ENCODE results near the gene ST3GAL3. TPM values are rescaled to one million over a fixed set of nuclear protein-coding genes. Genes with fewer than 3 reads are reported as not detected.

Gene ST3GAL3
- total RNA-seq, 6 experiments from 2014 or later: 6.4 to 14.2 (median 12.0) TPM

DNA sequence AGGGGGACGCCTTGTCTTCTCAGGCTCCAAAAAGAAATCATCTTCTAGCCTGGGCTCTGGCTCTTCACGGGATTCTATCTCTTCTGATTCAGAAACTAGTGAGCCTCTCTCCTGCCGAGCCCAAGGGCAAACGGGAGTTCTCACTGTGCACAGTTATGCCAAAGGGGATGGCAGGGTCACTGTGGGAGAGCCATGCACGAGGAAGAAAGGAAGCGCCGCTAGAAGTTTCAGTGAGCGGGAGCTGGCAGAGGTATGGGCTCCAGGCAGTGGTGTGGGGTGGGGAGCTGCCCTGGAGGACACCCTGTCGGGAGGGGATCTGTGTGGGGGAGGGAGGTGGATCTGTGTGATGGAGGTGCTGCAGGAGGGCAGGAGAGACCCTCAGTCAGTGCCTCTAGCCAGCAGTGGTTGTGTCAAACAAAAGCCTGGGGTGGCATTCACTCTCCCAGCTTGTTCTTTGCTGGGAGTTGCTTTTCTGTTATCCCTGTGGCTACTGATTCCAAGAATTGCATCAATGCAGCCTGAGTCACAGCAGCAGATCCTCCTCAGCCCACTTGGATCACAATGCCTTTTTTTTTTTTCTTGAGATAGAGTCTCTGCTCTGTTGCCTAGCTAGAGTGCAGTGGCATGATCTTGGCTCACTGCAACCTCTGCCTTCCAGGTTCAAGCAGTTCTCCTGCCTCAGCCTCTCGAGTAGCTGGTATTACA is 35.6 kb upstream of the ST3GAL3 start:
- peaks cover 0 to 84% (median 39%) of the 10 kb centered on the region in 4 donors for H3K36me3 ChIP-seq
- WGBS (ENCODE audit: insufficient coverage, low coverage, low lambda C conversion rate, missing lambda C conversion rate): 78% methylated on average over 9 of the region's 10 CpGs
- no peak for ATAC-seq
- no peak for DNase-seq
- no peak overlapping the region for H3K27ac ChIP-seq
- H3K9me3 ChIP-seq: no peaks in the 10 kb centered on the region
- H3K27me3 ChIP-seq: no peaks in the 10 kb centered on the region
- intact Hi-C loops (cut with DNase I): no loop called here
- H3K4me3 ChIP-seq: no peak overlapping the region
- no peaks in the 10 kb centered on the region for H3K4me1 ChIP-seq
- TF ChIP-seq POLR2A (IDR thresholded peaks at IDR 0.05): no peak
- TF ChIP-seq, protein P1, sequence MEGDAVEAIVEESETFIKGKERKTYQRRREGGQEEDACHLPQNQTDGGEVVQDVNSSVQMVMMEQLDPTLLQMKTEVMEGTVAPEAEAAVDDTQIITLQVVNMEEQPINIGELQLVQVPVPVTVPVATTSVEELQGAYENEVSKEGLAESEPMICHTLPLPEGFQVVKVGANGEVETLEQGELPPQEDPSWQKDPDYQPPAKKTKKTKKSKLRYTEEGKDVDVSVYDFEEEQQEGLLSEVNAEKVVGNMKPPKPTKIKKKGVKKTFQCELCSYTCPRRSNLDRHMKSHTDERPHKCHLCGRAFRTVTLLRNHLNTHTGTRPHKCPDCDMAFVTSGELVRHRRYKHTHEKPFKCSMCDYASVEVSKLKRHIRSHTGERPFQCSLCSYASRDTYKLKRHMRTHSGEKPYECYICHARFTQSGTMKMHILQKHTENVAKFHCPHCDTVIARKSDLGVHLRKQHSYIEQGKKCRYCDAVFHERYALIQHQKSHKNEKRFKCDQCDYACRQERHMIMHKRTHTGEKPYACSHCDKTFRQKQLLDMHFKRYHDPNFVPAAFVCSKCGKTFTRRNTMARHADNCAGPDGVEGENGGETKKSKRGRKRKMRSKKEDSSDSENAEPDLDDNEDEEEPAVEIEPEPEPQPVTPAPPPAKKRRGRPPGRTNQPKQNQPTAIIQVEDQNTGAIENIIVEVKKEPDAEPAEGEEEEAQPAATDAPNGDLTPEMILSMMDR (IDR thresholded peaks at IDR 0.05): no peak

DNA sequence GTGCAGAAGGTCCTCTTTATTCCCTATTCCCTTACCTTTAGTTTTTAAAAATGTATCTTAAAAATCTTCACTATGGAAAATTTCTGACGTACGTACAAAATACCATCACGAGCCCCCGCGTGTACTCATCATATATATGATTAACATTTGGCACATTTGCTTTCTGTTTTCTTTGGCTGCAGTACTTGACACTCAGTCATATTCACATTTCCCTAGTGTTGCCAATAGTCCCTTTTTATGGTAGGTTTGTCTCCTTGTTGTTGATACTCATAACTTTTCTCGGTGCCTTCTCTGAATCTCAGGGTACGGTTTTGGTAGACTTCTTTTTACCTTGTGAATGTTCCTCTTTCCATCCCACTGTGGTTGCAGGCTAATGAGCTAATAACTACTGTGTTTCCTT is 34.1 kb upstream of the ST3GAL3 start:
- Histone ChIP-seq H3K36me3 (peaks cover 0 to 69% (median 32%) of the 10 kb centered on the region in 4 donors), H3K9me3 (no peaks in the 10 kb centered on the region), H3K27me3 (no peaks in the 10 kb centered on the region), H3K27ac (no peak overlapping the region), H3K4me3 (no peak overlapping the region), H3K4me1 (no peaks in the 10 kb centered on the region)
- no peak for DNase-seq
- ATAC-seq: no peak
- WGBS (ENCODE audit: insufficient coverage, low coverage, low lambda C conversion rate, missing lambda C conversion rate): 84% methylated on average over 6 of the region's 7 CpGs
- TF ChIP-seq, protein P1 (IDR thresholded peaks at IDR 0.05): no peak
- no peak for TF ChIP-seq POLR2A (IDR thresholded peaks at IDR 0.05)
- intact Hi-C loops (cut with DNase I): no loop called here

DNA sequence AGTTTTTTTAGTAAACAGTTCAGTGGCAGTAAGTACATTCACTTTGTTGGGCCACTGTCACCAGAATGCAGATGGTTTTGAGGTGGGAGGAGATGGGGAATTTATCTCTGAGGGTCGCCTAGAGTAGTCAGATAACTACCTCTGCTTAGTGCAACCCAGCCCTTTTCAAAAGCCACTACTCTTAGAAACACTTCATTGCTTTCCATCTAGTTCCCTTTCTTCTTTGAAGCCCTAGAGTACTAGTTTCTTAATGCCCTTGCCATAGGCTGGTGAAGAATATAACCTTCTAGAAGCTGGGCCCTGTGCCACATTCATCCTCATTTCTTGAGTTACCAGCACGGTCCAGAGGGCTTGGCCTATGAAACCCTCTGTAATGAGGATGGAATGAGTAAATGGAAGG is 28.4 kb upstream of the ST3GAL3 start:
- intact Hi-C loops (cut with DNase I): no loop called here
- Histone ChIP-seq H3K27ac (no peak overlapping the region), H3K9me3 (no peaks in the 10 kb centered on the region), H3K4me3 (no peak overlapping the region), H3K36me3 (peaks cover 0 to 36% (median 6%) of the 10 kb centered on the region in 4 donors), H3K4me1 (no peaks in the 10 kb centered on the region), H3K27me3 (no peaks in the 10 kb centered on the region)
- DNase-seq (no peak), ATAC-seq (no peak)
- no peak for TF ChIP-seq POLR2A (IDR thresholded peaks at IDR 0.05)
- TF ChIP-seq, protein P1 (IDR thresholded peaks at IDR 0.05): no peak
- WGBS (ENCODE audit: insufficient coverage, low coverage, low lambda C conversion rate, missing lambda C conversion rate): 85% methylated on average over 2 of the region's 2 CpGs

DNA sequence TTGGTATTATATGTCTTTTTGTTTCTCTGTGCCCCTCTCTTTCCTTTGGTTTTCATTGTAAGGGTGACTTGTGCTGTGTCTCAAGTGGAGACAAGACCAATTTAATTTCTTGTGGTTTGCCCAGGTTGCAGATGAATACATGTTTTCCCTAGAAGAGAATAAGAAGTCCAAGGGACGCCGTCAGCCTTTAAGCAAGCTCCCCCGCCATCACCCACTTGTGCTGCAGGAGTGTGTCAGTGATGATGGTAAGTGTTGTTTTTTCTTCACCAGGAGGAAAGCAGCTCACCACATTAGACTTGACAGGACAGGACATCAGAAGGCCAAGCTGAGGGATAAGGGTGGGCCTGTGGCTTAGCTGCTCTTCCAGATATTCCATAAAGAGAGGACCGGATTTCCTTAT is 23.8 kb upstream of the ST3GAL3 start:
- H3K9me3 ChIP-seq: no peaks in the 10 kb centered on the region
- H3K27me3 ChIP-seq: no peaks in the 10 kb centered on the region
- TF ChIP-seq POLR2A (IDR thresholded peaks at IDR 0.05): no peak
- TF ChIP-seq, protein P1 (IDR thresholded peaks at IDR 0.05): no peak
- DNase-seq (no peak), ATAC-seq (no peak)
- no peak overlapping the region for H3K27ac ChIP-seq
- H3K4me3 ChIP-seq: no peak overlapping the region
- 98% methylated on average over 4 of the region's 4 CpGs for WGBS (ENCODE audit: insufficient coverage, low coverage, low lambda C conversion rate, missing lambda C conversion rate)
- H3K4me1 ChIP-seq: no peaks in the 10 kb centered on the region
- H3K36me3 ChIP-seq: peaks cover 8 to 62% (median 27%) of the 10 kb centered on the region in 4 donors
- intact Hi-C loops (cut with DNase I): no loop called here

Data from right lobe of liver (tissue), 6 donors.